ENCODE measurements around the gene PRKCA. TPM values are rescaled to one million over a fixed set of nuclear protein-coding genes. Genes with fewer than 3 reads are reported as not detected.
A peak's percentile ranks its signal among the peaks of the same experiment; 100 is the strongest.

The PRKCA gene
- total and polyA plus RNA-seq, 2 experiments from 2014 or later: 6.4 to 35.4 TPM

GRCh38 chr17:66469088-66469442 is 166.7 kb downstream of the PRKCA start (continued):
- TF ChIP-seq ZNF462 (CRISPR knock-in tag; IDR thresholded peaks at IDR 0.05) (no peak), STAT1 (IDR thresholded peaks at IDR 0.05; ENCODE audit: unreplicated experiment) (no peak), ETS1 (IDR thresholded peaks at IDR 0.05) (no peak), CREB1 (CRISPR knock-in tag; IDR thresholded peaks at IDR 0.05; ENCODE audit: low read depth) (no peak)

GRCh38 chr17:66469461-66469860 is 167.0 kb downstream of the PRKCA start:
- H3K79me2 ChIP-seq (replicated peaks; ENCODE audit: insufficient read depth): 0 out of 2 replicates have a peak, but pooled peaks cover 3% of the 10 kb centered on the region
- DNase-seq (ENCODE audit: low spot score): no peak
- H3K4me2 ChIP-seq: 0 out of 2 replicates have a peak overlapping the region, but pooled peaks have one; percentile 46
- no peak for TF ChIP-seq NANOG (IDR thresholded peaks at IDR 0.05; ENCODE audit: borderline replicate concordance)
- no peak overlapping the region for H2AFZ ChIP-seq
- H3F3A ChIP-seq (replicated peaks; ENCODE audit: low read depth): no peaks in the 10 kb centered on the region
- H3K4me1 Mint-ChIP-seq: peaks cover 54% of the 10 kb centered on the region
- ATAC-seq: no peak
- H3K4me3 Mint-ChIP-seq: no peak overlapping the region
- H4K20me1 ChIP-seq (replicated peaks; ENCODE audit: insufficient read depth): no peaks in the 10 kb centered on the region
- H3K4me3 ChIP-seq: no peak overlapping the region
- H3K4me1 ChIP-seq (ENCODE audit: insufficient read depth): peaks cover 25% of the 10 kb centered on the region
- peaks cover 8% of the 10 kb centered on the region for H3K27me3 Mint-ChIP-seq (ENCODE audit: insufficient read depth, low read depth, poor library complexity)
- no peak overlapping the region for H3K27ac ChIP-seq (ENCODE audit: low read depth)
- H3K36me3 Mint-ChIP-seq (ENCODE audit: low read depth): no peaks in the 10 kb centered on the region
- H3K27me3 ChIP-seq (ENCODE audit: insufficient read depth): no peaks in the 10 kb centered on the region
- no peaks in the 10 kb centered on the region for H3K36me3 ChIP-seq (ENCODE audit: insufficient read depth)
- H3K27ac Mint-ChIP-seq: no peak overlapping the region
- no peaks in the 10 kb centered on the region for H3K9me2 ChIP-seq (ENCODE audit: insufficient read depth)
- no peaks in the 10 kb centered on the region for H3K9me3 Mint-ChIP-seq
